ENCODE data around the gene SPACA9. TPM values are rescaled to one million over a fixed set of nuclear protein-coding genes. Genes with fewer than 3 reads are reported as not detected.

The SPACA9 gene
- total and polyA plus RNA-seq, 5 donors from 2014 or later = 0.32 to 2.2 (median 0.74) TPM

DNA sequence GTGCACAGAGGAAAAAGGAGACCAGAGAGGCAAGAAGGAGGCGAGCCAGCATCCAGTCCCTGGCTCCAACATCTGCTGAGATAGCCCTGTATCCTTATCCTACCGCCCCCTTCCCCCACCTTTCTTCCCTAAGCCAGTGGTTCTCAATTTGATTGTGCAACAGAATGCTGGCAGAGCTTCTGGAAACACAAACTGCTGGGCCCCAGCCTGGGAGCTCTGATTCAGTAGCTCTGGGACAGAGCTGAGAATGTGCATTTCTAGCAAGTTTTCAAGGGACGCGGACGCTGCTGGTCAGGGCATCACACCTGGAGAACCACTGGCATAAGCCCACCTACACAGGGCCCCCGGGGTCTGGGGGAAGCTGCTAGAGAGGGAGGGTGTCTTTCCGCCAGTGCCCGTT lies 21.7 kb upstream of the SPACA9 start:
- Histone ChIP-seq H3K27ac (ENCODE audit: insufficient read depth, low read length, poor library complexity, severe bottlenecking) (no peak overlapping the region), H3K9me3 (ENCODE audit: control insufficient read depth in 2 of 2, low read length in 2 of 2) (no peaks in the 10 kb centered on the region), H3K27me3 (ENCODE audit: control insufficient read depth, insufficient read depth, low read length) (no peaks in the 10 kb centered on the region), H3K4me3 (ENCODE audit: low read depth, low read length) (no peak overlapping the region), H3K36me3 (ENCODE audit: control insufficient read depth, insufficient read depth, low read length) (no peaks in the 10 kb centered on the region), H3K4me1 (ENCODE audit: control insufficient read depth, insufficient read depth, low read length, poor library complexity, severe bottlenecking) (no peaks in the 10 kb centered on the region)
- H3K4me3 Mint-ChIP-seq = no peak overlapping the region
- peaks cover 0 to 8% (median 0%) of the 10 kb centered on the region in 4 donors for H3K4me1 Mint-ChIP-seq
- peaks cover 15% of the 10 kb centered on the region for H3K27me3 Mint-ChIP-seq
- no peaks in the 10 kb centered on the region for H3K9me3 Mint-ChIP-seq
- no peak overlapping the region for H3K27ac Mint-ChIP-seq
- DNase-seq (no peak), ATAC-seq (ENCODE audit: low read depth in 2 of 2) (no peak)
- no peaks in the 10 kb centered on the region for H3K36me3 Mint-ChIP-seq

DNA sequence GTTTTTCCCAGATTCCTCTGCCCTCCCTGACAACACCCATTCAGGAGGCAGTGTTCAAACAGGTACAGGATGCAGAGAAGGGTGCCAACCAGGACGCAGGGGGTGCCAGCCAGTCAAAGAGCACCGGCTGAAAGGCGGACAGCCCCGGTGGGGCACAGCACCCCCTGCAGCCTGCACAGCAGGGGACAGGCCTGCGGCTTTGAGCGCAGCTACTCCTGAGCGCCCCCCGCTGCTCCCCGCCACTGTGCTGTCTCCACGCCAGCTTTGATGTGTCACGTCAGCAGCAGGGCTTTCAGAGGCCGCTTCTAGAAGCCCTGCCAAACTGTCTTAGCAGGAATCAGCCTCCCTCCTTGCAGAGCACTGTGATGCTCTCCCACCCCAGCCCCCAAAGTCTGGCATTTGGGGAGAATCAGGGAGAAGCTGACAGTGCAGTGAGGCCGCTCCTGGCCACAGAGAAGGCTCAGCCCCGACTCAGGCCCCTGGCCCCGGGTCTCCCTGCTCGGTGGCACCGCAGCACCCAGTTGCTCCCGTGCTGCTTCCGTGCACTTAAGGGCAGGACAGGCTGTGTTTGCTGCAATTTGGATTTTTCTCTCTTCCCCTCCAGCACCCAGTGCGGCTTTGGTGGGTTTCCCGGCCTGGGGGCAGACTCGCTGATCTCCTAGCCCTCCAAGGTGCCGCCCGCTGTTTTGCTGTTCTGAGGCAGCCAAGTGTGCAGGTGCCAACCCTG lies 20.9 kb upstream of the SPACA9 start:
- Mint-ChIP-seq H3K4me1 (peaks cover 0 to 8% (median 0%) of the 10 kb centered on the region in 4 donors), H3K4me3 (no peak overlapping the region), H3K36me3 (no peaks in the 10 kb centered on the region), H3K27me3 (peaks cover 13% of the 10 kb centered on the region), H3K27ac (no peak overlapping the region), H3K9me3 (no peaks in the 10 kb centered on the region)
- Histone ChIP-seq H3K27me3 (ENCODE audit: control insufficient read depth, insufficient read depth, low read length) (no peaks in the 10 kb centered on the region), H3K4me3 (ENCODE audit: low read depth, low read length) (no peak overlapping the region), H3K36me3 (ENCODE audit: control insufficient read depth, insufficient read depth, low read length) (no peaks in the 10 kb centered on the region), H3K4me1 (ENCODE audit: control insufficient read depth, insufficient read depth, low read length, poor library complexity, severe bottlenecking) (no peaks in the 10 kb centered on the region), H3K9me3 (ENCODE audit: control insufficient read depth in 2 of 2, low read length in 2 of 2) (no peaks in the 10 kb centered on the region), H3K27ac (ENCODE audit: insufficient read depth, low read length, poor library complexity, severe bottlenecking) (no peak overlapping the region)
- ATAC-seq (ENCODE audit: low read depth in 2 of 2) (no peak), DNase-seq (no peak)

GRCh38 chr9:132858751-132859150 lies 19.9 kb upstream of the SPACA9 start:
- Mint-ChIP-seq H3K36me3 (no peaks in the 10 kb centered on the region), H3K27ac (no peak overlapping the region), H3K27me3 (peaks cover 10% of the 10 kb centered on the region), H3K9me3 (no peaks in the 10 kb centered on the region), H3K4me3 (no peak overlapping the region), H3K4me1 (peaks cover 0 to 8% (median 0%) of the 10 kb centered on the region in 4 donors)
- DNase-seq (no peak), ATAC-seq (ENCODE audit: low read depth in 2 of 2) (no peak)
- Histone ChIP-seq H3K27ac (ENCODE audit: insufficient read depth, low read length, poor library complexity, severe bottlenecking) (no peak overlapping the region), H3K27me3 (ENCODE audit: control insufficient read depth, insufficient read depth, low read length) (no peaks in the 10 kb centered on the region), H3K4me3 (ENCODE audit: low read depth, low read length) (no peak overlapping the region), H3K9me3 (ENCODE audit: control insufficient read depth in 2 of 2, low read length in 2 of 2) (no peaks in the 10 kb centered on the region), H3K36me3 (ENCODE audit: control insufficient read depth, insufficient read depth, low read length) (no peaks in the 10 kb centered on the region), H3K4me1 (ENCODE audit: control insufficient read depth, insufficient read depth, low read length, poor library complexity, severe bottlenecking) (no peaks in the 10 kb centered on the region)

- no peak overlapping the region for H3K27ac Mint-ChIP-seq
- H3K9me3 ChIP-seq (ENCODE audit: control insufficient read depth in 2 of 2, low read length in 2 of 2) = no peaks in the 10 kb centered on the region
- H3K27me3 Mint-ChIP-seq = peaks cover 14% of the 10 kb centered on the region
- H3K36me3 Mint-ChIP-seq = no peaks in the 10 kb centered on the region
- no peaks in the 10 kb centered on the region for H3K9me3 Mint-ChIP-seq
- H3K4me3 ChIP-seq (ENCODE audit: low read depth, low read length) = no peak overlapping the region
- ATAC-seq (ENCODE audit: low read depth in 2 of 2) (no peak), DNase-seq (no peak)
- H3K27ac ChIP-seq (ENCODE audit: insufficient read depth, low read length, poor library complexity, severe bottlenecking) = no peak overlapping the region
- no peak overlapping the region for H3K4me3 Mint-ChIP-seq
- H3K4me1 Mint-ChIP-seq = no peaks in the 10 kb centered on the region
- H3K36me3 ChIP-seq (ENCODE audit: control insufficient read depth, insufficient read depth, low read length) = no peaks in the 10 kb centered on the region
- no peaks in the 10 kb centered on the region for H3K4me1 ChIP-seq (ENCODE audit: control insufficient read depth, insufficient read depth, low read length, poor library complexity, severe bottlenecking)
- no peaks in the 10 kb centered on the region for H3K27me3 ChIP-seq (ENCODE audit: control insufficient read depth, insufficient read depth, low read length)
These were observed 17.0 kb upstream of the SPACA9 start for GRCh38 chr9:132861666-132862065.

DNA sequence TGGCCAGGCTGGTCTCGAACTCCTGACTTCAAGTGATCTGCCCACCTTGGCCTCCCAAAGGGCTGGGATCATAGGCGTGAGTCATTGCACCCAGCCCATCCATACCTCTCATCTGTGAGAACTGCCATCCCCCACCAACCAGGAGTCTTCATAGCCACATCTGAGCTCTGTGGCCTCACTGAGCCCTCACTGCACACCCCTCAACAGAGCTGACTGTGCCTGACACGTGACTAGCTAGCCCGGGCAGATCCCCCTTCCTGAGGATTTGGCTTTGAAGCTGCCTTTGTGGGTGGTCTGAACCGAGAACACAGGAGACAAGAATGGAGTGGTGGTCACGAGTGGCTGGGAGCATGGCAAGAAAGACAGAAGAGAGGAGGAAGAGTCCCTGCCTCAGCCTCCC lies 16.2 kb upstream of the SPACA9 start:
- Mint-ChIP-seq H3K27ac (no peak overlapping the region), H3K9me3 (no peaks in the 10 kb centered on the region), H3K27me3 (peaks cover 19% of the 10 kb centered on the region), H3K4me3 (no peak overlapping the region), H3K4me1 (no peaks in the 10 kb centered on the region), H3K36me3 (no peaks in the 10 kb centered on the region)
- ATAC-seq (ENCODE audit: low read depth in 2 of 2) (no peak), DNase-seq (no peak)
- Histone ChIP-seq H3K27ac (ENCODE audit: insufficient read depth, low read length, poor library complexity, severe bottlenecking) (no peak overlapping the region), H3K36me3 (ENCODE audit: control insufficient read depth, insufficient read depth, low read length) (no peaks in the 10 kb centered on the region), H3K27me3 (ENCODE audit: control insufficient read depth, insufficient read depth, low read length) (no peaks in the 10 kb centered on the region), H3K9me3 (ENCODE audit: control insufficient read depth in 2 of 2, low read length in 2 of 2) (no peaks in the 10 kb centered on the region), H3K4me1 (ENCODE audit: control insufficient read depth, insufficient read depth, low read length, poor library complexity, severe bottlenecking) (no peaks in the 10 kb centered on the region), H3K4me3 (ENCODE audit: low read depth, low read length) (no peak overlapping the region)

GRCh38 chr9:132863096-132863495 lies 15.6 kb upstream of the SPACA9 start:
- no peaks in the 10 kb centered on the region for H3K4me1 ChIP-seq (ENCODE audit: control insufficient read depth, insufficient read depth, low read length, poor library complexity, severe bottlenecking)
- no peak overlapping the region for H3K4me3 Mint-ChIP-seq
- ATAC-seq (ENCODE audit: low read depth in 2 of 2) (no peak), DNase-seq (no peak)
- no peaks in the 10 kb centered on the region for H3K36me3 ChIP-seq (ENCODE audit: control insufficient read depth, insufficient read depth, low read length)
- no peaks in the 10 kb centered on the region for H3K9me3 Mint-ChIP-seq
- no peak overlapping the region for H3K27ac ChIP-seq (ENCODE audit: insufficient read depth, low read length, poor library complexity, severe bottlenecking)
- H3K36me3 Mint-ChIP-seq = no peaks in the 10 kb centered on the region
- H3K27ac Mint-ChIP-seq = no peak overlapping the region
- peaks cover 19% of the 10 kb centered on the region for H3K27me3 Mint-ChIP-seq
- no peaks in the 10 kb centered on the region for H3K9me3 ChIP-seq (ENCODE audit: control insufficient read depth in 2 of 2, low read length in 2 of 2)
- no peaks in the 10 kb centered on the region for H3K4me1 Mint-ChIP-seq
- no peaks in the 10 kb centered on the region for H3K27me3 ChIP-seq (ENCODE audit: control insufficient read depth, insufficient read depth, low read length)
- H3K4me3 ChIP-seq (ENCODE audit: low read depth, low read length) = no peak overlapping the region

- no peak overlapping the region for H3K27ac Mint-ChIP-seq
- ATAC-seq (ENCODE audit: low read depth in 2 of 2) = no peak
These were observed 14.4 kb upstream of the SPACA9 start for GRCh38 chr9:132864277-132864676.

GRCh38 chr9:132864691-132865090 lies 14.0 kb upstream of the SPACA9 start:
- DNase-seq (no peak), ATAC-seq (ENCODE audit: low read depth in 2 of 2) (no peak)
- Mint-ChIP-seq H3K36me3 (no peaks in the 10 kb centered on the region), H3K4me3 (no peak overlapping the region), H3K27me3 (peaks cover 17% of the 10 kb centered on the region), H3K4me1 (no peaks in the 10 kb centered on the region), H3K27ac (no peak overlapping the region), H3K9me3 (no peaks in the 10 kb centered on the region)
- Histone ChIP-seq H3K4me1 (ENCODE audit: control insufficient read depth, insufficient read depth, low read length, poor library complexity, severe bottlenecking) (no peaks in the 10 kb centered on the region), H3K27ac (ENCODE audit: insufficient read depth, low read length, poor library complexity, severe bottlenecking) (no peak overlapping the region), H3K9me3 (ENCODE audit: control insufficient read depth in 2 of 2, low read length in 2 of 2) (no peaks in the 10 kb centered on the region), H3K36me3 (ENCODE audit: control insufficient read depth, insufficient read depth, low read length) (no peaks in the 10 kb centered on the region), H3K27me3 (ENCODE audit: control insufficient read depth, insufficient read depth, low read length) (no peaks in the 10 kb centered on the region), H3K4me3 (ENCODE audit: low read depth, low read length) (no peak overlapping the region)

More at GRCh38 chr9:132864277-132864676, 14.4 kb upstream of the SPACA9 start:
- no peaks in the 10 kb centered on the region for H3K36me3 ChIP-seq (ENCODE audit: control insufficient read depth, insufficient read depth, low read length)
- H3K27ac ChIP-seq (ENCODE audit: insufficient read depth, low read length, poor library complexity, severe bottlenecking) = no peak overlapping the region
- H3K27me3 ChIP-seq (ENCODE audit: control insufficient read depth, insufficient read depth, low read length) = no peaks in the 10 kb centered on the region
- Mint-ChIP-seq H3K4me1 (no peaks in the 10 kb centered on the region), H3K27me3 (peaks cover 19% of the 10 kb centered on the region), H3K9me3 (no peaks in the 10 kb centered on the region), H3K4me3 (no peak overlapping the region), H3K36me3 (no peaks in the 10 kb centered on the region)
- H3K4me3 ChIP-seq (ENCODE audit: low read depth, low read length) = no peak overlapping the region
- H3K9me3 ChIP-seq (ENCODE audit: control insufficient read depth in 2 of 2, low read length in 2 of 2) = no peaks in the 10 kb centered on the region
- H3K4me1 ChIP-seq (ENCODE audit: control insufficient read depth, insufficient read depth, low read length, poor library complexity, severe bottlenecking) = no peaks in the 10 kb centered on the region
- DNase-seq = no peak
